H1 (cell line): ENCODE data around the gene PHYHD1. TPM values are rescaled to one million over a fixed set of nuclear protein-coding genes. Genes with fewer than 3 reads are reported as not detected.

Experiments
- CTCF ChIA-PET: fragments of 300-600 bp; sonication (Branson Sonifier 250); formaldehyde crosslinking; loops from one replicate; lab custom pipeline; 2021; ENCODE audit not compliant: partially characterized antibody; lab: Charles Lee
- POLR2A ChIA-PET: fragments of 300-600 bp; sonication (Branson Sonifier 250); formaldehyde crosslinking; loops from one replicate; lab custom pipeline; 2021; ENCODE audit warnings: inconsistent platforms; ENCODE audit not compliant: partially characterized antibody; lab: Charles Lee
- DNase-seq, 2 experiments: peaks; one replicate each; pipeline versions ENCODE4 v3.0.0 to v3.0.0-alpha.2; 2010 to 2022; ENCODE audit warnings: low spot score in 2 of 2, low read depth in 1 of 2, mixed read lengths in 1 of 2
- FAIRE-seq: peaks from 2 replicates; lab custom pipeline; 2011; peaks lifted over from hg19 to GRCh38; lab: Jason Lieb, UNC
- H2AFZ ChIP-seq: 2 replicates; pipeline ENCODE4 v1.8.1; 2012; ENCODE audit warnings: low read length, inconsistent platforms
- H2AK5ac ChIP-seq: 2 replicates; pipeline ENCODE4 v1.6.1; 2013; ENCODE audit warnings: low read depth, low read length
- H2BK120ac ChIP-seq: replicated peaks from 2 replicates; pipeline ENCODE3; 2013; ENCODE audit warnings: low read depth, low read length, inconsistent platforms
- H2BK12ac ChIP-seq: 2 replicates; pipeline ENCODE4 v1.6.1; 2013; ENCODE audit warnings: low read depth, low read length
- H2BK15ac ChIP-seq: 2 replicates; pipeline ENCODE4 v1.6.1; 2013; ENCODE audit warnings: low read length
- H2BK20ac ChIP-seq: 2 replicates; pipeline ENCODE4 v1.6.1; 2013; ENCODE audit warnings: low read length
- H2BK5ac ChIP-seq: 2 replicates; pipeline ENCODE4 v1.6.1; 2013; ENCODE audit warnings: low read depth, low read length
- H3K14ac ChIP-seq: 2 replicates; pipeline ENCODE4 v1.6.1; 2013; ENCODE audit warnings: inconsistent platforms; ENCODE audit not compliant: insufficient read length
- H3K18ac ChIP-seq: 2 replicates; pipeline ENCODE4 v1.6.1; 2013; ENCODE audit warnings: low read length; ENCODE audit errors: extremely low read depth
- H3K23ac ChIP-seq: 2 replicates; pipeline ENCODE4 v1.6.1; 2013; ENCODE audit warnings: inconsistent platforms; ENCODE audit not compliant: insufficient read length
- H3K23me2 ChIP-seq: 2 replicates; pipeline ENCODE4 v1.6.1; 2013; ENCODE audit warnings: low read depth, low read length
- H3K27ac ChIP-seq: 2 replicates; pipeline ENCODE4 v1.6.1; 2011; ENCODE audit warnings: low read depth, low read length, inconsistent platforms
- H3K27me3 ChIP-seq, 4 experiments: replicated peaks in 1 of 4; 1 replicate in 1 of 4; 2 replicates in 3 of 4; pipeline versions ENCODE4 v1.6.1 to v1.8.1; 2011 to 2013; ENCODE audit warnings: low read length in 3 of 4, mild to moderate bottlenecking in 3 of 4, inconsistent platforms in 2 of 4, mixed read lengths in 2 of 4, moderate library complexity in 1 of 4; ENCODE audit not compliant: control insufficient read depth in 3 of 4, insufficient read depth in 3 of 4; ENCODE audit errors: extremely low read depth in 1 of 4
- H3K36me3 ChIP-seq, 4 experiments: 2 replicates each; pipeline versions ENCODE4 v1.6.1 to v1.8.1; 2011 to 2013; ENCODE audit warnings: mild to moderate bottlenecking in 4 of 4, low read length in 3 of 4, moderate library complexity in 2 of 4, control low read depth in 1 of 4, inconsistent platforms in 1 of 4; ENCODE audit not compliant: insufficient read depth in 4 of 4, control insufficient read depth in 2 of 4
- H3K4ac ChIP-seq: replicated peaks from 2 replicates; pipeline ENCODE3; 2013; ENCODE audit warnings: low read length, low read depth, mixed read lengths, inconsistent platforms; ENCODE audit not compliant: insufficient read length
- H3K4me1 ChIP-seq, 4 experiments: replicated peaks in 1 of 4; 1 replicate in 1 of 4; 2 replicates in 3 of 4; pipeline versions ENCODE4 v1.6.1 to v1.8.1; 2011 to 2013; ENCODE audit warnings: low read length in 3 of 4, inconsistent platforms in 2 of 4, mixed read lengths in 1 of 4; ENCODE audit not compliant: insufficient read depth in 4 of 4, control insufficient read depth in 3 of 4
- H3K4me2 ChIP-seq, 2 experiments: 2 replicates each; pipeline versions ENCODE4 v1.6.1 to v1.8.1; 2011 to 2013; ENCODE audit warnings: low read depth in 2 of 2, low read length in 2 of 2, control low read depth in 1 of 2, inconsistent platforms in 1 of 2, mild to moderate bottlenecking in 1 of 2; ENCODE audit not compliant: insufficient read depth in 1 of 2
- H3K4me3 ChIP-seq, 4 experiments: fragments of 200-600, 300-600 bp in 1 of 4; sonication (generic), shearing (Covaris generic), sonication (Bioruptor Twin) in 1 of 4; 2 replicates each; pipeline versions ENCODE4 v1.5.1 to v1.8.1; 2011 to 2016; ENCODE audit warnings: low read length in 4 of 4, low read depth in 3 of 4, control low read depth in 2 of 4, inconsistent platforms in 2 of 4, mild to moderate bottlenecking in 2 of 4, mixed read lengths in 1 of 4, moderate library complexity in 1 of 4; ENCODE audit not compliant: insufficient read depth in 2 of 4; ENCODE audit errors: extremely low read depth in 1 of 4
- H3K56ac ChIP-seq: replicated peaks from 2 replicates; pipeline ENCODE3; 2013; ENCODE audit warnings: low read depth, mild to moderate bottlenecking, mixed read lengths, low read length, inconsistent platforms; ENCODE audit not compliant: insufficient read length
- H3K79me1 ChIP-seq: 2 replicates; pipeline ENCODE4 v1.6.1; 2013; ENCODE audit warnings: low read depth, low read length, control low read depth
- H3K79me2 ChIP-seq, 2 experiments: 2 replicates each; pipeline versions ENCODE4 v1.6.1 to v1.8.1; 2012 to 2013; ENCODE audit warnings: low read length in 2 of 2, mild to moderate bottlenecking in 2 of 2, inconsistent platforms in 1 of 2; ENCODE audit not compliant: insufficient read depth in 2 of 2, control insufficient read depth in 1 of 2
- H3K9ac ChIP-seq, 4 experiments: replicated peaks in 1 of 4; 1 replicate in 1 of 4; 2 replicates in 3 of 4; pipeline versions ENCODE4 v1.6.1 to v1.8.1; 2011 to 2013; ENCODE audit warnings: low read depth in 3 of 4, low read length in 3 of 4, control low read depth in 2 of 4, mild to moderate bottlenecking in 2 of 4, moderate library complexity in 2 of 4, inconsistent platforms in 1 of 4; ENCODE audit errors: extremely low read depth in 1 of 4
- H3K9me3 ChIP-seq, 2 experiments: 2 replicates each; pipeline versions ENCODE4 v1.6.1 to v1.8.1; 2012 to 2013; ENCODE audit warnings: mild to moderate bottlenecking in 2 of 2, moderate library complexity in 2 of 2, control low read depth in 1 of 2, inconsistent platforms in 1 of 2, low read depth in 1 of 2, low read length in 1 of 2, mixed read lengths in 1 of 2; ENCODE audit not compliant: insufficient read depth in 2 of 2
- H4K20me1 ChIP-seq, 2 experiments: replicated peaks in 1 of 2; 2 replicates each; pipeline versions ENCODE3 to v1.8.1; 2011 to 2013; ENCODE audit warnings: inconsistent platforms in 2 of 2, low read length in 2 of 2, mild to moderate bottlenecking in 1 of 2; ENCODE audit not compliant: insufficient read depth in 2 of 2, control insufficient read depth in 1 of 2
- H4K5ac ChIP-seq: 2 replicates; pipeline ENCODE4 v1.6.1; 2013; ENCODE audit warnings: low read length, low read depth, mixed read lengths, inconsistent platforms; ENCODE audit not compliant: insufficient read length
- H4K8ac ChIP-seq: 2 replicates; pipeline ENCODE4 v1.8.0; 2013; ENCODE audit warnings: mild to moderate bottlenecking, moderate library complexity, low read length, inconsistent platforms; ENCODE audit not compliant: insufficient read depth; ENCODE audit errors: extremely low read depth
- H4K91ac ChIP-seq: replicated peaks from 2 replicates; pipeline ENCODE3; 2013; ENCODE audit warnings: low read length, mixed read lengths, inconsistent platforms; ENCODE audit not compliant: insufficient read length
- ATF3 ChIP-seq: IDR thresholded peaks from 2 replicates; pipeline ENCODE4 v1.6.1; 2011; ENCODE audit warnings: low read depth, mild to moderate bottlenecking, low read length; ENCODE audit not compliant: insufficient read depth
- BRCA1 ChIP-seq: IDR thresholded peaks from 2 replicates; pipeline ENCODE4 v1.6.1; 2012; ENCODE audit warnings: low read depth, low read length, improper control_type of control experiment
- CTBP2 ChIP-seq: IDR thresholded peaks from 2 replicates; pipeline ENCODE4 v1.7.0; 2011; ENCODE audit warnings: borderline replicate concordance, mild to moderate bottlenecking, moderate library complexity, mixed read lengths, low read length; ENCODE audit not compliant: insufficient read depth, insufficient read length
- FOSL1 ChIP-seq: IDR thresholded peaks from 2 replicates; pipeline ENCODE4 v1.6.1; 2011; ENCODE audit warnings: mild to moderate bottlenecking, low read depth, low read length, moderate library complexity; ENCODE audit not compliant: insufficient read depth
- GABPA ChIP-seq: IDR thresholded peaks from 2 replicates; pipeline ENCODE4 v1.6.1; 2011; ENCODE audit warnings: mild to moderate bottlenecking, low read length, moderate library complexity, borderline replicate concordance; ENCODE audit not compliant: insufficient read depth
- JUND ChIP-seq: IDR thresholded peaks from 2 replicates; pipeline ENCODE4 v1.6.1; 2011; ENCODE audit warnings: mild to moderate bottlenecking, improper control_type of control experiment, low read length
- POU5F1 ChIP-seq: IDR thresholded peaks from 2 replicates; pipeline ENCODE4 v1.6.1; 2011; ENCODE audit warnings: low read depth, mild to moderate bottlenecking, low read length, moderate library complexity
- SIX5 ChIP-seq: IDR thresholded peaks from 2 replicates; pipeline ENCODE4 v1.6.1; 2011; ENCODE audit warnings: mild to moderate bottlenecking, low read depth, low read length
- TAF1 ChIP-seq: IDR thresholded peaks from 2 replicates; pipeline ENCODE4 v1.6.1; 2011; ENCODE audit warnings: mild to moderate bottlenecking, low read depth, low read length
- WGBS, 2 experiments: shearing (Covaris generic) in 1 of 2; methylation state at CpG; one replicate each; pipeline versions ENCODE4 v1.1.6 to v1.1.7; 2013 to 2015; ENCODE audit warnings: low lambda C conversion rate in 2 of 2, mixed read lengths in 2 of 2, inconsistent platforms in 1 of 2, low coverage in 1 of 2, missing lambda C conversion rate in 1 of 2; ENCODE audit not compliant: insufficient replicate concordance in 2 of 2, insufficient coverage in 1 of 2, insufficient read length in 1 of 2; ENCODE audit errors: extremely low coverage in 1 of 2, missing lambda C conversion rate in 1 of 2; 5-methylcytosine and 5-hydroxymethylcytosine counted together
- polyA plus RNA-seq, 7 experiments: library from polyadenylated mRNA; depleted of rRNA in 3 of 7; stranded (reverse) in 5 of 7; unstranded in 2 of 7; fragments of >200 nt in 5 of 7; fragments of 200-250 nt in 2 of 7; gene quantifications; 1 replicate in 5 of 7; 2 replicates in 1 of 7; 4 replicates in 1 of 7; pipeline versions ENCODE4 v1.2.1 to v1.2.3, GENCODE V29; 2011 to 2013; ENCODE audit warnings: missing spikeins in 2 of 7, mixed read lengths in 2 of 7
- total RNA-seq: library from RNA; stranded (reverse); fragmentation: NEBNext Ultra II Directional; extraction: Animal tissue kit (Norgen Biotek cat#: 25700); gene quantifications from 2 replicates; pipeline ENCODE4 v1.2.1, GENCODE V29; 2021

Gene PHYHD1
- total and polyA plus RNA-seq, 2 of the 8 experiments (the other 6 are each of a cell fraction or from before 2014, with no cell fraction given), result 14.1 to 25.6 TPM

- H3K9me3 ChIP-seq, result no peaks in the 10 kb centered on the region
- H3K23ac ChIP-seq, result no peak within 1 kb of the TSS
- H3K27me3 ChIP-seq, result no peaks in the 10 kb centered on the region
- H2BK15ac ChIP-seq, result no peak within 1 kb of the TSS
- peak within 1 kb of the TSS; percentile 95 to 96 for H3K4me2 ChIP-seq
- H3K79me2 ChIP-seq, result peaks cover 25 to 87% of the 10 kb centered on the region in 2 experiments
- H3K18ac ChIP-seq, result peak within 1 kb of the TSS; percentile 78
- peak within 1 kb of the TSS; percentile 82 to 99 (median 96) for H3K4me3 ChIP-seq
- peak within 1 kb of the TSS; percentile 80 for H4K91ac ChIP-seq
- peak within 1 kb of the TSS; percentile 90 for H4K8ac ChIP-seq
- H2AK5ac ChIP-seq, result peak within 1 kb of the TSS; percentile 8; the same call in 1 of the 2 replicates
- peaks cover 3 to 12% (median 9%) of the 10 kb centered on the region in 4 experiments for H3K36me3 ChIP-seq
- peak within 1 kb of the TSS; percentile 72 for H4K5ac ChIP-seq
- H3K56ac ChIP-seq, result peak within 1 kb of the TSS; percentile 81
- peak within 1 kb of the TSS; percentile 84 for H3K27ac ChIP-seq
- H2BK120ac ChIP-seq, result peak within 1 kb of the TSS; percentile 60
- peak within 1 kb of the TSS; percentile 11 for H2AFZ ChIP-seq
- peaks cover 6% of the 10 kb centered on the region for H3K23me2 ChIP-seq
- FAIRE-seq (no peak), DNase-seq (peak; percentile 87 to 98)
- ChIA-PET CTCF (interaction anchor here (0.8 to 12.6 kb wide), 10 partner anchors 9 to 155 kb away, joined by 3 to 133 read pairs (median 3); partner anchors contain the start of gene ENDOG), POLR2A (interaction anchor here (1.0 to 3.5 kb wide), 13 partner anchors 10 to 63 kb away, joined by 3 to 18 read pairs (median 4); partner anchors contain the start of genes ENDOG, PHYHD1 and SPOUT1)
- whole genome bisulfite sequencing, 2 experiments, result 1% methylated on average over 48 of the region's 70 CpGs; no CpG with 5 or more reads in 1 of the 2 experiments
- H3K14ac ChIP-seq, result no peak within 1 kb of the TSS
- H3K4ac ChIP-seq, result peak within 1 kb of the TSS; percentile 44
- H2BK20ac ChIP-seq, result no peak within 1 kb of the TSS
- H3K9ac ChIP-seq, result peak within 1 kb of the TSS; percentile 69 to 87 (median 79)
- peak within 1 kb of the TSS; percentile 70; the same call in 1 of the 2 replicates for H2BK12ac ChIP-seq
- peaks cover 3 to 19% (median 7%) of the 10 kb centered on the region in 4 experiments; a peak in 6 of 7 replicates for H3K4me1 ChIP-seq
- peaks cover 31% of the 10 kb centered on the region for H3K79me1 ChIP-seq
- peaks cover 2 to 13% of the 10 kb centered on the region in 2 experiments for H4K20me1 ChIP-seq
- H2BK5ac ChIP-seq, result peak within 1 kb of the TSS; percentile 58; the same call in 1 of the 2 replicates
- no peak; the same call in 1 of the 2 replicates for TF ChIP-seq SIX5
- no peak for TF ChIP-seq FOSL1
- peak; percentile 82; the same call in 1 of the 2 replicates for TF ChIP-seq GABPA
- no peak for TF ChIP-seq CTBP2
- peak; percentile 58; the same call in 1 of the 2 replicates for TF ChIP-seq ATF3
- TF ChIP-seq TAF1, result peak; percentile 63; the same call in 1 of the 2 replicates
- peak; percentile 96 for TF ChIP-seq JUND
- TF ChIP-seq BRCA1, result no peak; the same call in 1 of the 2 replicates
- no peak for TF ChIP-seq POU5F1
Measured at GRCh38 chr9:128881884-128882676, 38.7 kb upstream of the PHYHD1 start, which contains the start of the genes KYAT1 and LRRC8A. Gene KYAT1, minus strand, starts transcription at chr9:128881950. Its CDS starts 36,545 bp downstream, at chr9:128845405. Gene LRRC8A, plus strand, starts transcription at chr9:128882133. Its CDS starts 25,032 bp downstream, at chr9:128907165.
